GM19035 (cell line): Measurements from ENCODE around the gene HNRNPL.
"Not testable (repeated sequence)": the region's sequence is repeated elsewhere in the genome, so short reads cannot be mapped to it uniquely, and the experiment has no call there.

Experiments used
- ATAC-seq: cut with Tn5 transposase; IDR thresholded peaks from one replicate; pipeline ENCODE4 v1.9.1; 2021; ENCODE audit not compliant: unreplicated experiment

The HNRNPL gene

DNA sequence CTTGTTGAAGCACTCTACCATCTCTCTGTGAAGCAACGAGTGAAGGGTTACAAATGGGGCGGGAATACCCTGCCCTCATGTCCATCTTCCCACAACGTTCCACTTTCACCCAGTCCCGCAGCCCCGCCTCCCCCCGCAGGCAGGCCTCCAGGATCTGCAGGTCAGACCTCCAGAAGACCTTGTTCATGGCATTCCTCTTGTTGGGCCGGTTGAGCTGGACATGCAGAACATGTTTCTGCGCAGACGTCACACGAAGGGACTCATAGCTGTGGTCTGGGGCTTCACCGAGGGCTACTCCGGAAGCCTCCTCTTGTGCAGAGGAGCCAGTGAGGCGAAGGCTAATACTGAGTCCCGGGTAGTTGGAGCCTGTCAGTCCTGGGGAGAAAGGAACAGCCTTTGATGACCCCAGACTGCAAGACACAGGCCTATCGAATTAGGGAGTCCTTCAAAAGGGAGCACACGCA is 18.6 kb downstream of the HNRNPL start:
- peak; percentile 51 for ATAC-seq

DNA sequence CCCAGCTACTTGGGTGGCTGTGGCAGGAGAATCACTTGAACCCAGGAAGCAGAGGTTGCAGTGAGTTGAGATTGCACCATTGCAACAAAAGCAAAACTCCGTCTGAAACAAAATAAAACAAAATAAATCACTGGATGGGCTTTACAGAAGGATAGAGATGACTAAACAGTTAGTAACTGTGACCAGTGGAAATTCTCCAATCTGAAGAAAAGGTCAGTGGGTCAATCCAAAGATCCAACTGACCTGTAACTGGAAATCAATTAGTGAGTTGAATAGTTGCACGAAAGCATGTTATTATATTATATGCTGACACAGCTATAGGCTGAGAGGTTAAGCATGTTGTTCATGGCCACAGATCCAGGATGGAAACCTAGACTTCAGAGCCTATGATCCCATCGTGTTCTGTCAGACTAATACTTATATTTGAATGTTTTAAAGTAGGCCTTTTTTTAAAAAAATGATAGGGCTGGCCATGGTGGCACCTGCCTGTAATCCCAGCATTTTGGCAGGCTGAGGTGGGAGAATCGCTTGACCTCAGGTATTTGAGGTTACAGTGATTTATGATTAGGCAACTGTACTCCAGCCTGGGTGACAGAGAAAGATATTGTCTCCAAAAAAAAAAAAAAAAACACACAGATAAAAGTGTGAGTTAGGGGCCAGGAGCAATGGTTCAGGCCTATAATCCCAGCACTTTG is 19.6 kb downstream of the HNRNPL start:
- ATAC-seq: no peak

DNA sequence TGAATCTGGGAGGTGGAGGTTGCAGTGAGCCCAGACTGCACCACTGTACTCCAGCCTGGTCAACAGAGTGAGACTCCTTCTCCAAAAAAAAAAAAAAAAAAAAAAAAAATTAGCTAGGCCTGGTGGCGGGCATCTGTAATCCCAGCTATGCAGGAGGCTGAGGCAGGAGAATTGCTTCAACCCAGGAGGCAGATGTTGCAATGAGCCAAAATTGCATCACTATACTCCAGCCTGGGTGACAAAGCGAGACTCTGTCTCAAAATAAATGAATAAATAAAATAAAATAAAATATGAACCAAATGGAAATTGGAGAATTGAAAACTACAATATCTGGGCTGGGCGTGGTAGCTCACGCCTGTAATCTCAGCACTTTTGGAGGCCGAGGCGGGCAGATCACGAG is 20.6 kb downstream of the HNRNPL start:
- not testable (repeated sequence) for ATAC-seq

DNA sequence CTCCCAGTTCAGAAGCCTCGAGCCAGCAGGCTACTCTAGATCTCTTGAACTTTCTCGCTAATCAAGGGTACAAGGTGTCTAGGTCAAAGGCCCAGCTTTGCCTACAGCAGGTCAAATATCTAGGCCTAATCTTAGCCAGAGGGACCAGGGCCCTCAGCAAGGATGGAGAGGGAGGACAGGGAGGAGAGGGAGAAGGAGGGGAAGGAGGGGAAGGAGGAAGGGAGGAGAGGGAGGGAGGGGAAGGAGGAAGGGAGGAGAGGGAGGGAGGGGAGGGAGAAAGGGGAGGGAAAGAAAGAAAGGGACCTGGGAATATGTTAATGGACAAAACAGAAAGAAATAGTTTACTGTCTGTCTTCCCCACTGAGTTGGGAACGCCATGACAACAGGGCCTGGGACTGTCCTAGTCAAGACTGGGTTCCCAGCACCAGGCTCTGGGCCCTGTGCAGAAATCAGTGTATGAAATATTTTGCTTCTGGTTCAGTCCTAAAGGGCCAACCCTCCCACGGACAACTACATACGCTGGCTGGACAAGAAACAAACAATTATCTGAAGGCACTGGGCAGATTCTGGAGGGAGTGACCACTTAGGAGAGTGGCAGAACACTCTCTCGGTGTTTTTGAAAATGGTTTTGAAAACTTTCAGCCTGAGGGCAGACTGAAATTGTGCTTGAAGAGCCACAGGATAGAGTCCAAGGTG is 22.8 kb downstream of the HNRNPL start:
- no peak for ATAC-seq

DNA sequence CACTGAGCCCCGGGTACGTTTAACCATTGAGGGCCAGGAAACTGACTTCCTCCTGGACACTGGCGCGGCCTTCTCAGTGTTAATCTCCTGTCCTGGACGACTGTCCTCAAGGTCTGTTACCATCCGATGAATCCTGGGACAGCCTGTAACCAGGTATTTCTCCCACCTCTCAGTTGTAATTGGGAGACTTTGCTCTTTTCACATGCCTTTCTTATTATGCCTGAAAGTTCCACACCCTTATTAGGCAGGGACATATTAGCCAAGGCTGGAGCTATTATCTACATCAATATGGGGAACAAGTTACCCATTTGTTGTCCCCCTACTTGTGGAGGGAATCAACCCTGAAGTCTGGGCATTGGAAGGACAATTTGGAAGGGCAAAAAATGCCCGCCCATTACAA is 23.9 kb downstream of the HNRNPL start:
- not testable (repeated sequence) for ATAC-seq

DNA sequence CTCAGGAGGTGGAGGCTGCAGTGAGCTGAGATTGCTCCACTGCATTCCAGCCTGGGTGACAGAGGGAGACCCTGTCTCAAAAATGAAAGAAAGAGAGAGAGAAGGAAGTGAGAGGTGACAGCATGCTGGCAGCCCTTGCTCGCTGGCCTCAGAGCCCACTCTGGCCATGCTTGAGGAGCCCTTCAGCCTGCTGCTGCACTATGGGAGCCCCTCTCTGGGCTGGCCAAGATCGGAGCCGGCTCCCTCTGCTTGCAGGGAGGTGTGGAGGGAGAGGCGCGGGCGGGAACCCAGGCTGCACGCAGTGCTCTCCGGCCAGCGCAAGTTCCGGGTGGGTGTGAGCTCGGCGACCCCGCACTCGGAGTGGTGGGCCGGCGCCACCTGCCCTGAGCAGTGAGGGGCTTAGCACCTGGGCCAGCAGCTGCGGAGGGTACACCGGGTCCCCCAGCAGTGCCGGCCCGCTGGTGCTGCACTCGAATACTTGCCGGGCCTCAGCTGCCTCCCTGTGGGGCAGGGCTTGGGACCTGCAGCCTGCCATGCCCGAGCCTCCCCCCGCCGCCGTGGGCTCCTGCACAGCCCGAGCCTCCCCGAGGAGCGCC is 28.5 kb downstream of the HNRNPL start:
- not testable (repeated sequence) for ATAC-seq

DNA sequence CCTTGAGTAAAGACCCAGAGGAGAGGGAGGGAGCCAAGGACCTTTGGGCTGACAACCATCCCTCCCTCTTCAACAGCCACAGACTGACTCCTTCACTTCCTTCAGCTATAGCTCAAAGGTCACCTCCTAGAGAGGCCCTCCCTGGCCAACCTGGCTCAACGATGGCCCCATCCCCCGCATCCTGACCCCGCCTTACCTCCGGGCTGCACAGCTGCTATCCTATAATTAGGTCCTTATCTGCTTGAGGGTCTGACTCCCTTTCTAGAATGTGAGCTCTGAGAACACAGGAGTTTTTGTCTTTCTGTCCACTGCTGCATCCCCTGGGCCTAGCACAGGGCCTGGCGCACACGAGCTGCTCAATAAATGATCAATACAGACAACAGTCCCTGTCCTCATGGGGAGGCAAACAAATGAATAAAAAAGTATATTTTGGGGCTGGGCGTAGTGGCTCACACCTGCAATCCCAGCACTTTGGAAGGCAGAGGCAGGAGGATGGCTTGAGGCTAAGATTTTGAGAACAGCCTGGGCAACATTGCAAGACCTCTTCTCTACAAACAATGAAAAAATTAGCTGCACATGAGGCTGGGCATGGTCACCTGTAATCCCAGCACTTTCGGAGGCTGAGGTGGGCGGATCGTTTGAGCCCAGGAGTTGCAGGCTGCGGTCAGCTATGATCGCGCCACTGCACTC is 30.4 kb downstream of the HNRNPL start:
- no peak for ATAC-seq

DNA sequence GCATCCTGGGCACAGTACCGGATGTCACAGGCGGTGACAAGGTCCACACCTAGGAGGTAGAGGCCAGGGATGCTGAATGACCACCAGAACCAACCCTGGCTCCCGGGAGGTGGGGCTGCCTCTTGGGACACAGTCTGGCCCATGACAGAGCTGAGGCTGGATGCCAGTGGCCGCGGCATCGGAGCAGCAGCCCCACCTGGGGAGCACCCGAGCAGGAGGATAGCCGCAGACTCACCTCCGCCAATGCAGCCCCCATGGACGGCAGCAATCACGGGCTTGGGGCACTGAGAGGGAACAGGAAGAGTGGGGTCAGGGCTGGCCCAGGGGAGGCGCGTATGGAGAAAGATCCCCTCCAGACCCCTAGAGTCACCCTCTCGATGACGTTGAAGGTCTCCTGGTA is 32.7 kb downstream of the HNRNPL start:
- no peak for ATAC-seq

DNA sequence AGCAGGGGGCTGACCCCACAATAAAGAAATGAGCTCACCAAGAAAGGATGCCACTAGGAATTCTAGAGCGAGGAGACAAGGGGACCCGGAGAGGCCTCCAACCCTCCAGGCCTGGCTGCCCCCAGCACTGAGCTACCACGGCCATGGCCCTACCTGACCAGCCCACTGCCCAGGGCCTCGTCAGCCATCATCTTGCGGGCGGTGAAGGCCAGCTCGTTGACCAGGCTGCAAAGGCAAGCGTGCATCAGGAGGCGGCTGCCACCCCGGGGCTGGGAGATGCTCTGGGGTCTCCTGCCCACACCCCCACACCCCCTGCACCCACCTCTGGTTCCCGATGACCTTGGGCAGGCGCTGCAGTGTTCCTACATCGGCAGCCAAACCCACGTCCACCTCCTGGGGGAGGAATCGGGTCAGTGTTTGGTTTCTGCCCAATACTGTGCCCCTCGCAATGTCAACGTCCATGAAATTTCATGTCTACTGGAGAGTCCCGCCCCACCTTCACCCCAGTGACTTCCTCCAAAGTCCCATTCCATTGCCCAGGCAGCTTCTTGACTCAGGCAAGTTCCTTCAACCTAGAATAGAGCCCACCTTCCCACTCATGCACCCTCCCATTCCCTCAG is 33.5 kb downstream of the HNRNPL start:
- no peak for ATAC-seq

DNA sequence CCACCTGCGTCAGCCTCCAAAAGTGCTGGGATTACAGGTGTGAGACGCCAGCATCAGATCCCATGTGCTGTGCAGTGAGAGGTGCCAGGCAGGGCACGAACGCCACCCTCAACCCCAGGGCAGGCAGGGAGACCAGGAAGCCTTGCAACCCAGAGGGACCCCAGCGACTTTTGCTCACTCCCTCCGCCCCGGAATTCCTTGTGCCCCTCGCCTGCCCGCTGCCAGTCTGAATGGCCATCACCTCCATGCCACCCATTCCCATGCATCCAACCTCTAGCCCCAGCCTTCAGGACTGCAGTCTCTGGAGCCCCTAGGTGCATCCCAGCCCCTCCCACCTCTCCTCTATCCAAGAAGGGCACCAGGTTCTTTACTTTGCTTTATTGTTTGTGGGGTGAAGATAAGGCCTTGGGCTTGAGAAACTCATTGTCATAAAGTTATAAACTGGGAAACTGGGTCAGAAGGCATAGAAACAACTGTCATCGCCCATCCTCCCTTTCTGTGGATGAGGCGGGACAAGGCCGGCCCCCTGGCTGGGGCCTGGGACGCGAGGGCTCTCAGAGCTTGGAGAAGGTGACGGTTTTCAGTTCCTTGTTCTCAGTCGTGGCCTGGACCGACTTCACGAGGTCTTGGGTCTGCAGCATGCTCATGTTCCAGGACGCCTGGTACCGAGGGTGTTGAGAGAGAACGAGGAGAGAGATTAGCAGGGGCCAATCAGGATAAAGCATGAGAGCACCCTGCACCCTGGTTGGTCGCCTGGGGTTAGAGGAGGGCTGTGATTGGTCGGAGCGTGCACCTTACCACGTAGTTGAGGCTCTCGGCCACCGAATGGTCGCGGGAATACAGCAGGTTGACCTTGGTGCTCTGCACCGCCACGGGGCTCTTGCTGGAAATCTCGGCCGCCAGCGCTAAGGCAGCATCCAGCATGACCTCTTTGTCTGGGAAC is 34.5 kb downstream of the HNRNPL start:
- no peak for ATAC-seq

DNA sequence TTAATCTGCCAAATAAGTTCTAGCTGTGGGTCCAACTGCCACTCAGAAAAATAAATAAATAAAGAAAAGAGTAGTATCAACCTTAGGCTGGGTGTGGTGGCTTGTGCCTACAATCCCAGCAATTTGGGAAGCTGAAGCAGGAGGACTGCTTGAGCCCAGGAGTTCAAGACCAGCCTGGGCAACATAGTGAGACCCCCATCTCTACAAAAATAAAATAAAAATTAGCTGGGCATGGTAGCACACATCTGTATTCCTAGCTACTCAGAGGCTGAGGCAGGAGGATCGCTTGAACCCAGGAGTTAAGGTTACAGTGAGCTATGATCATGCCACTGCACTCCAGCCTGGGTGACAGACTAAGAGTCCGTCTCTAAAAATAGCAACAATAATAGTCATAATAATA is 35.9 kb downstream of the HNRNPL start:
- ATAC-seq: not testable (repeated sequence)

DNA sequence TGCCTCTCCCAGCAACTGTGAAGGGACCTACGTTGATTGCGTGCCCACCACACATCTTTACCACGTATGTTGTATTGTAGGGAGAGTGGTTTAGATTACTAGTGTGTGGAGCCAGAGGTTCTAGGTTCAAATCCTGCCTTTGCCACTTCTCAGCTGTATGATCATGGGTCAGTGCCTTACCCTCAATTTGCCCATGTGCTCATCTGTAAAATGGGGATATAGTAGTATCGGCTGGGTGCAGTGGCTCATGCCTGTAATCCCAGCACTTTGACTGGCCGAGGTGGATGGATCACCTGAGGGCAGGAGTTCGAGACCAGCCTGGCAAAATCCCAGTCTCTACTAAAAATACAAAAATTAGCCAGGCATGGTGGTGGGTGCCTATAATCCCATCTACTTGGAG is 36.5 kb downstream of the HNRNPL start:
- no peak for ATAC-seq

DNA sequence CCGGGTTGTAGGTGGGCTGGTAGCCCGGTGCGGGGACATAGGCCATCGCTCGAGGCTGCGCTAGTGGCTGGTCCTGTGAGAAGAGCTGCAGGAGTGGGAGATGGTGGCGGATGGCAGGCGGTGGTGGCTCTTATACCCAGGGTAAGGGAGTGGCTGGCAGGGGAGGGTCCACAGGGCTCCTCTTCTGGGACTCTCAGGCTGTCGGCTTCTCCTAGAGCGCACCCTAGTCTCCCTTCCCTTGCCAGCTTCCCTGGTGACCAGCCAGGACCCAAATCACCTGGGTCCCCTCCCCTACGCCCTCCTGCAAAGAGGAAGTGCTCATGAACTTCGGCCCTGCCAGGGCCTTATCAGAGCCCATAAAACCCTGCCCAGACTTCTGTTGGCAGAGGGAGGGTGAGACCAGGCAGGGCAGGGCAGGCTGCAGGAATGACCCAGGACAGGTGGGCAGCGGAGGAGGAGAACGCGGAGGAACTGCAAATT is 36.9 kb downstream of the HNRNPL start, which contains the start of gene LGALS4:
Gene LGALS4, minus strand, starts transcription at position 105 of the 480 bp plus-strand sequence. Its CDS starts 59 bp downstream, at position 46.
- ATAC-seq: no peak

DNA sequence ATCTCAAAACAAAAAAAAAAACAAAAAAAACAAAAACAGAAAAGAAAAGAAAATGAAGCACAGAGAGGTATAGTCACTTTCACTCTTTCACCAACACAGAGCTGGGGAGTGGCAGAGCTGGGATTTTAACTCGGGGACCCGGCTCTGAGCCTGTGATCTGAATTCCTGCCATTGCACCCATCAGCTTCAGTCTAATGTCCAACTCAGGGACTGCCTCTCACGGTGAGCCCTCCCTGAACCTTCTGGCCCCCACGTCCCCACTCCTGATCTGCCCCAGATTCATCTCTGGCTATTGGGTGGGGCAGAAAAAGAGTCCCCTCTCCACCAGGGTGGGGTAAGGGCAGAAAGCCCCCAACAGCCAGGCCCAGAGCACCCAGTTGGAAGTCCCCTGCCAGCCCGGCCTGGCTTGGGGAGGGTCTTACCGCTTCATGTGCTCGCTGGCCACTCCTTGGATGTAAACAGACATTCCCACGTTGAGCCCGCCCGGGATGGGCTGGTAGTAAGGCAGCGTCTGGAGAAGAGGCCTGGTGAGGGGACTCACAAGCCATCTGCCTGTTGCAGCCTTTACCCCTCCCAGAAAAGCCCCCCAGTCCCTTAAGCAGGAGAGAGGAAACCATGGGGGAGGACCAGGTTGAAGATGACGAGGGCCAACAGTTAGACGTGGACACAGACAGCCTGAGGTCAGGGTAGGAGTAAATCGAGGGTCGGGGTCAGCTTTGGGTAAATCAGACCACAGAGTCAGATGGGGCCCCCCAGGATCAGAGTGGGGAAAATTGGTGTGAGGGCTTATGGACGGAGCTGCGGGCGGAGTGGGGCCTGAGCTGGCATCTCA is 37.6 kb downstream of the HNRNPL start:
- ATAC-seq: no peak

DNA sequence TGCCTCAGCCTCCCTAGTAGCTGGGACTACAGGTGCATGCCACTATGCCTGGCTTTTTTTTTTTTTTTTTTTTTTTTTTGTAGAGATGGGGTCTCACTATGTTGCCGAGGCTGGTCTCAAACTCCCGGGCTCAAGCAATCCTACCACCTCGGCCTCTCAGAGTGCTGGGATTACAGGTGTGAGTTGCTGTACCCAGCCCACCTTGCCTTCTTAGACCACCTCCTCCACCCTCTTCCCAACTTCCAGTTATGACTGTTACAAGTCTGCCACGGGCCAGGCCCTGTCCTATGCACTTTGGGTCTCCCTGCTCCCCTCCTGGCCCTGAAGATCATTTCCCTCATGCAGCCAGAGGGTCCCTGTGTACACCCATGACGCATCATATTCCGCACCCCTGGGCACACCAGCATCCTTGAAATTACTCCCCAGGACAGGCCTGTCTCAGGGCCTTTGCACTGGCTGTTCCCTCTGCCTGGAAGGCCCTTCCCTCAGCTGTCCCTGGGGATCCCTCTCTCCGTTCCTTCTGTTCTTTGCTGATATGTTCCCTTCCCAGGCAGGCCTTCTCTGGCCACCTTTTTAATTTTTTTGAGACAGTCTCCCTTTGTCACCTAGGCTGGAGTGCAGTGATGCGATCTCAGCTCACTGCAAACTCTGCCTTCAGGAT is 40.1 kb downstream of the HNRNPL start:
- no peak for ATAC-seq

DNA sequence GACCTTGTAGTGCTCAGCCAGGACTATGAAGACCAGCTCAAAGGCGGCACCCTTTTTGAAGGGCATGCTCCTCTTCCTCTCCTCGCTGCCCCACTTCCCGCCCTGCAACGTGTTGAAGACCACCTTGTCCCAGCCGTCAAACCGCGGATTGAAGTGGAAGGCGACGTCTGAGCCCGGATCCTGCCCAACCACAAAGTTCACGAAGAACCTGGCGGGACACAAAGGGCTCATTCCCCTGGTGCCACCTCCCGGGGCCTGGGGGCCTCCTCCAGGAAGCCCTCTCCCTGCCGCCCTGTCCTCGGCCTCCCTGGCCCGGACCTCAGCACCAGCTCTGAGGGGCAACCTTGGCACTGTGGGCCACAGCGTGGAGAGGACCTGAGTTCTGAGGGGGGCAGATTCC is 41.0 kb downstream of the HNRNPL start:
- no peak for ATAC-seq

DNA sequence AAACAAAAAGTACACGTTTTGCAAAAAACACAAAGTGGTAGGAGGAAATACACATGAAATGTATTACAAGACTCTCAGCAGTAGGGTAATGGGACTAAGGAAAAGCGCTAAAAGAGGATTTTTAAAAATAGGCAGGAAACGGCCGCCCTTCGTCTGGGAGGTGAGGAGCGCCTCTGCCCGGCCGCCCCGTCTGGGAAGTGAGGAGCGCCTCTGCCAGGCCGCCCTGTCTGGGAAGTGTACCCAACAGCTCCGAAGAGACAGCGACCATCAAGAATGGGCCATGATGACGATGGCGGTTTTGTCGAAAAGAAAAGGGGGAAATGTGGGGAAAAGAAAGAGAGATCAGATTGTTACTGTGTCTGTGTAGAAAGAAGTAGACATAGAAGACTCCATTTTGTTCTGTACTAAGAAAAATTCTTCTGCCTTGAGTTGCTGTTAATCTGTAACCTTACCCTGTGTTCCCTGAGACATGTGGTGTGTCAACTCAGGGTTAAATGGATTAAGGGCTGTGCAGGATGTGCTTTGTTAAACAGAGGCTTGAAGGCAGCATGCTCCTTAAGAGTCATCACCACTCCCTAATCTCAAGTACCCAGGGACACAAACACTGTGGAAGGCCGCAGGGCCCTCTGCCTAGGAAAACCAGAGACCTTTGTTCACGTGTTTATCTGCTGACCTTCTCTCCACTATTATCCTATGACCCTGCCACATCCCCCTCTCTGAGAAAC is 42.2 kb downstream of the HNRNPL start:
- not testable (repeated sequence) for ATAC-seq

DNA sequence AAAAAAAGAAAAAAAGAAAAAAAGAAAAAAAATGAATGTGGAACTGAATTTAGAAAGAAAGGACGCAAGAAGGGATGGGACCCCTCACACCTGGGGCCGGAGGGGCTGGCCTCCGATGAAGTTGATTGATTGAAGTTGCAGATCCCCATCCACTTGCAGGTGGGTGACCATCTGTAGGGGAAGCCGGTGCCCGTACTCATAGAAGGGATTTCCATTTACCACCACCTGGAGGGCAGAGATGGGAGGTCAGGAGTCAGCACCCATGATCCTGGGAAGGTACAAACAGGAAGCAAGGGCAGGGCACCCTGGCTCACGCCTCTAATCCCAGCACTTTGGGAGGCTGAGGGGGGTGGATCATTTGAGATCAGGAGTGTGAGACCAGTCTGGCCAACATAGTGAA is 43.4 kb downstream of the HNRNPL start:
- no peak for ATAC-seq
